GM23338 (cell line): ENCODE measurements around the gene NTNG2. TPM values are rescaled to one million over a fixed set of nuclear protein-coding genes. Genes with fewer than 3 reads are reported as not detected.

Source experiments
- ETS1 ChIP-seq: IDR thresholded peaks from 2 replicates; pipeline ENCODE4 v1.6.1; 2016; ENCODE audit warnings: antibody characterized with exemption
- REST ChIP-seq: IDR thresholded peaks from one replicate; pipeline ENCODE4 v1.6.1; 2018; ENCODE audit warnings: antibody characterized with exemption; ENCODE audit not compliant: unreplicated experiment
- ZNF114 ChIP-seq: fragments of 250-450 bp; sonication (Bioruptor Pico); IDR thresholded peaks from 2 replicates; pipeline ENCODE4 v1.5.0; 2020; ENCODE audit warnings: mild to moderate bottlenecking, moderate library complexity
- ZNF462 ChIP-seq: fragments of 250-450 bp; sonication (Bioruptor Pico); IDR thresholded peaks from 2 replicates; pipeline ENCODE4 v1.5.0; 2020; ENCODE audit warnings: mild to moderate bottlenecking, moderate library complexity
- polyA plus RNA-seq: library from polyadenylated mRNA; unstranded; fragments of >200 nt; fragmentation: Nextera tagmentation; extraction: Ambion mirVana; gene quantifications from 2 replicates; pipeline ENCODE4 v1.2.1, GENCODE V29; 2016
- total RNA-seq: library from RNA; depleted of rRNA; stranded (reverse); fragments of >200 nt; shearing (Covaris generic); gene quantifications from 2 replicates; pipeline ENCODE4 v1.2.3, GENCODE V29; 2014

Gene NTNG2
- total and polyA plus RNA-seq, 2 experiments from 2014 or later = 0.99 to 1.7 TPM

- TF ChIP-seq ZNF462 = no peak
- TF ChIP-seq ETS1 = no peak
- TF ChIP-seq REST = no peak
- TF ChIP-seq ZNF114 (CRISPR knock-in tag) = no peak
Observed at GRCh38 chr9:132249690-132250089, 87.8 kb downstream of the NTNG2 start (continued).
